B cell (primary cell): ENCODE results near the gene AZIN2. TPM values are rescaled to one million over a fixed set of nuclear protein-coding genes. Genes with fewer than 3 reads are reported as not detected.

ENCODE experiments used
- ATAC-seq: fragments of 200-7000 bp; cut with Tn5 transposase; one replicate; pipeline ENCODE4 v1.10.0; 2021; ENCODE audit warnings: low read depth, mild to moderate bottlenecking, moderate number of reproducible peaks, moderate library complexity
- CTCF ChIA-PET: fragments of 350-600 bp; sonication (Branson Sonifier 250); formaldehyde crosslinking; loops from one replicate; lab custom pipeline; 2021; ENCODE audit warnings: antibody characterized with exemption, inconsistent platforms; lab: Charles Lee
- POLR2A ChIA-PET: fragments of 350-600 bp; sonication (Branson Sonifier 250); formaldehyde crosslinking; loops from one replicate; lab custom pipeline; 2021; ENCODE audit warnings: antibody characterized with exemption; lab: Charles Lee
- DNase-seq: peaks from one replicate; pipeline ENCODE4 v3.0.0; 2013
- H2AFZ ChIP-seq: 2 replicates; pipeline ENCODE4 v1.6.1; 2012; ENCODE audit warnings: mild to moderate bottlenecking, low read depth, low read length; ENCODE audit not compliant: insufficient read depth, poor library complexity, severe bottlenecking
- H3K27ac ChIP-seq, 2 donors: 1 replicate in 1 of 2; 2 replicates in 1 of 2; pipeline ENCODE4 v1.5.1; 2012 to 2013; ENCODE audit warnings: low read length in 2 of 2, mild to moderate bottlenecking in 2 of 2, moderate library complexity in 1 of 2
- H3K27me3 ChIP-seq, 4 experiments: fragments of 200-600 bp in 1 of 4; sonication (generic) in 1 of 4; replicated peaks in 1 of 4; 1 replicate in 2 of 4; 2 replicates in 2 of 4; pipeline versions ENCODE4 v1.6.1 to v1.7.0; 2013 to 2016; ENCODE audit warnings: low read length in 3 of 4, mild to moderate bottlenecking in 2 of 4, mixed read lengths in 1 of 4, moderate library complexity in 1 of 4; ENCODE audit not compliant: insufficient read depth in 4 of 4, control insufficient read depth in 3 of 4; ENCODE audit errors: control extremely low read depth in 1 of 4
- H3K36me3 ChIP-seq, 2 experiments: replicated peaks in 1 of 2; 1 replicate in 1 of 2; 2 replicates in 1 of 2; pipeline versions ENCODE4 v1.6.1 to v1.7.1; 2013; ENCODE audit warnings: low read length in 1 of 2; ENCODE audit not compliant: insufficient read depth in 2 of 2, control insufficient read depth in 1 of 2; ENCODE audit errors: control extremely low read depth in 1 of 2, extremely low read depth in 1 of 2
- H3K4me1 ChIP-seq, 2 donors: fragments of 200-600 bp in 1 of 2; sonication (generic) in 1 of 2; 1 replicate in 1 of 2; 2 replicates in 1 of 2; pipeline versions ENCODE4 v1.5.1 to v1.6.1; 2013 to 2017; ENCODE audit warnings: low read length in 2 of 2; ENCODE audit not compliant: control insufficient read depth in 2 of 2, insufficient read depth in 2 of 2
- H3K4me2 ChIP-seq: replicated peaks from 2 replicates; pipeline ENCODE3; 2012; ENCODE audit warnings: mild to moderate bottlenecking, low read depth, low read length; ENCODE audit not compliant: poor library complexity, severe bottlenecking
- H3K4me3 ChIP-seq, 5 experiments: fragments of 200-600 bp in 1 of 5; sonication (generic) in 1 of 5; 1 replicate in 3 of 5; 2 replicates in 2 of 5; pipeline versions ENCODE4 v1.5.1 to v1.7.0; 2011 to 2016; ENCODE audit warnings: low read length in 4 of 5, mild to moderate bottlenecking in 4 of 5, low read depth in 2 of 5, control low read depth in 1 of 5, moderate library complexity in 1 of 5; ENCODE audit not compliant: insufficient read depth in 1 of 5; ENCODE audit errors: control extremely low read depth in 1 of 5, extremely low read depth in 1 of 5
- H3K79me2 ChIP-seq: fragments of 200-600 bp; sonication (generic); one replicate; pipeline ENCODE4 v1.6.0; 2016; ENCODE audit warnings: low read length; ENCODE audit not compliant: control insufficient read depth, insufficient read depth
- H3K9ac ChIP-seq: fragments of 200-600 bp; sonication (generic); 2 replicates; pipeline ENCODE4 v1.6.1; 2017; ENCODE audit warnings: mild to moderate bottlenecking, low read length, moderate library complexity
- H3K9me3 ChIP-seq, 3 donors: one replicate each; pipeline versions ENCODE4 v1.6.1 to v1.7.1; 2013; ENCODE audit warnings: low read length in 2 of 3; ENCODE audit not compliant: control insufficient read depth in 2 of 3, insufficient read depth in 1 of 3; ENCODE audit errors: control extremely low read depth in 1 of 3
- H4K20me1 ChIP-seq: 2 replicates; pipeline ENCODE4 v1.6.0; 2012; ENCODE audit warnings: mild to moderate bottlenecking, low read length; ENCODE audit not compliant: insufficient read depth, control insufficient read depth, poor library complexity, severe bottlenecking
- H3K27ac Mint-ChIP-seq: one replicate; pipeline ENCODE4 v1.8.0; 2021; ENCODE audit warnings: mixed read lengths
- H3K27me3 Mint-ChIP-seq: one replicate; pipeline ENCODE4 v1.8.0; 2021; ENCODE audit warnings: mixed read lengths
- H3K4me1 Mint-ChIP-seq: one replicate; pipeline ENCODE4 v1.8.0; 2021; ENCODE audit warnings: mixed read lengths
- H3K4me3 Mint-ChIP-seq: one replicate; pipeline ENCODE4 v1.8.0; 2021; ENCODE audit warnings: mixed read lengths
- H3K9me3 Mint-ChIP-seq: one replicate; pipeline ENCODE4 v1.8.0; 2022; ENCODE audit warnings: mixed read lengths; ENCODE audit not compliant: insufficient read depth
- EZH2 ChIP-seq: IDR thresholded peaks from 2 replicates; pipeline ENCODE4 v1.6.1; 2012; ENCODE audit warnings: borderline replicate concordance, low read depth, mild to moderate bottlenecking, moderate library complexity, low read length; ENCODE audit not compliant: insufficient read depth, poor library complexity, severe bottlenecking
- WGBS: methylation state at CpG from one replicate; pipeline ENCODE4 v1.1.5; 2013; ENCODE audit warnings: missing lambda C conversion rate; ENCODE audit not compliant: insufficient coverage; 5-methylcytosine and 5-hydroxymethylcytosine counted together
- intact Hi-C: fragments of 100-400 bp; cut with micrococcal nuclease; formaldehyde crosslinking; loops from one replicate; pipeline ENCODE4 v1.10.0; 2022
- polyA plus RNA-seq: library from polyadenylated mRNA; depleted of rRNA; stranded (reverse); fragments of >200 nt; gene quantifications from 2 replicates; pipeline ENCODE4 v1.2.3, GENCODE V29; 2012
- total RNA-seq, 2 donors: library from RNA; stranded (reverse); fragments of 120-200 nt in 1 of 2; gene quantifications; 1 replicate in 1 of 2; 2 replicates in 1 of 2; pipeline versions ENCODE4 v1.2.3 to v1.2.4, GENCODE V29; 2013 to 2022
- TF ChIP-seq, protein P1 (sequence below): fragments of 200-600 bp; IDR thresholded peaks from one replicate; pipeline ENCODE4 v1.8.0; 2022; ENCODE audit warnings: antibody characterized with exemption, mild to moderate bottlenecking

AZIN2 gene
- total and polyA plus RNA-seq, 2 donors (not counting 1 experiment from before 2014, with no cell fraction given), result 0.33 to 5.9 TPM

DNA sequence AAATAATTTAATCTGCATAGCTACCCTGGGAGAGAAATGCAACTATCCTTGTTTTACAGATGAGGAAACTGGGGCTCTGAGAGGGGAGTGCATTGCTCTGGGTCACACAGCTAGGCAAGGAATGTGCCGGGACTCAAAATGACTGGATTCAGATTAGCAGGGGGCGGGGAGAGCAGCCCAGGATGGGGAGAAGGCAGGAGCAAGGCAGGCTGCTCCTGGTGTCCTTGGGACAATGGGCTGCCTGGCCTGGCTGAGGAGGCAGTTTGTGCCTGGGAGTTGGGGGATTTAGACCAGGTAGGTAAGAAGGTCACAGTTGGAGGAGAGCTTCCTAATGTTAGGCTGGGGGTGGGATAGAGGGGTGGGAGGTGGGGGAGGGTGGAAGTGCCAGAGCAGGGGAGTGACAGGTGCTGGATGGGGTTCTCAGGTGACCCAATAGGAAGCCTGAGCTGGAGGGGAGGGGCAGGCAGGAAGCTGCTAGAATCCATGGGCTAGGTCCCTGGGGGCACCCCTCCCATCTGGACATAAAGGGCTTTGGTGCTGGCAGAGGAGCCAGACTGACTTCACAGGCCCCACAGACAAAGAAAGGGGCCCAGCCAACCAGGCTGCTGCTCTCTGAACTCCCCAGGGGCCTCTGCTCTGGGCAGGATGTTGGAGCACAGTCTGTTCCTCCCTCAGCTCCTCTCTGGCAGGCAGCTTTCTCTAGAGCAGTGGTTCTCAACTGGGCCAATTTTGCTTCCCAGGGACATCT is 71.9 kb downstream of the AZIN2 start:
- Mint-ChIP-seq H3K27me3 (no peaks in the 10 kb centered on the region), H3K27ac (no peak overlapping the region), H3K4me1 (peaks cover 7% of the 10 kb centered on the region), H3K9me3 (no peaks in the 10 kb centered on the region), H3K4me3 (no peak overlapping the region)
- Histone ChIP-seq H3K79me2 (no peaks in the 10 kb centered on the region), H3K4me3 (no peak overlapping the region), H3K27me3 (no peaks in the 10 kb centered on the region), H3K9ac (no peak overlapping the region), H3K36me3 (peaks cover 2 to 5% of the 10 kb centered on the region in 2 experiments), H2AFZ (no peak overlapping the region), H3K4me2 (no peak overlapping the region), H3K27ac (no peak overlapping the region), H3K9me3 (no peaks in the 10 kb centered on the region), H4K20me1 (no peaks in the 10 kb centered on the region), H3K4me1 (peaks cover 0 to 12% of the 10 kb centered on the region in 2 donors)
- ChIA-PET CTCF (no interaction called here), POLR2A (no interaction called here)
- ATAC-seq (no peak), DNase-seq (no peak)
- TF ChIP-seq, protein P1, sequence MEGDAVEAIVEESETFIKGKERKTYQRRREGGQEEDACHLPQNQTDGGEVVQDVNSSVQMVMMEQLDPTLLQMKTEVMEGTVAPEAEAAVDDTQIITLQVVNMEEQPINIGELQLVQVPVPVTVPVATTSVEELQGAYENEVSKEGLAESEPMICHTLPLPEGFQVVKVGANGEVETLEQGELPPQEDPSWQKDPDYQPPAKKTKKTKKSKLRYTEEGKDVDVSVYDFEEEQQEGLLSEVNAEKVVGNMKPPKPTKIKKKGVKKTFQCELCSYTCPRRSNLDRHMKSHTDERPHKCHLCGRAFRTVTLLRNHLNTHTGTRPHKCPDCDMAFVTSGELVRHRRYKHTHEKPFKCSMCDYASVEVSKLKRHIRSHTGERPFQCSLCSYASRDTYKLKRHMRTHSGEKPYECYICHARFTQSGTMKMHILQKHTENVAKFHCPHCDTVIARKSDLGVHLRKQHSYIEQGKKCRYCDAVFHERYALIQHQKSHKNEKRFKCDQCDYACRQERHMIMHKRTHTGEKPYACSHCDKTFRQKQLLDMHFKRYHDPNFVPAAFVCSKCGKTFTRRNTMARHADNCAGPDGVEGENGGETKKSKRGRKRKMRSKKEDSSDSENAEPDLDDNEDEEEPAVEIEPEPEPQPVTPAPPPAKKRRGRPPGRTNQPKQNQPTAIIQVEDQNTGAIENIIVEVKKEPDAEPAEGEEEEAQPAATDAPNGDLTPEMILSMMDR, result no peak
- no peak for TF ChIP-seq EZH2
- intact Hi-C loops, result no loop called here
- 73% methylated on average over 2 of the region's 2 CpGs for WGBS

DNA sequence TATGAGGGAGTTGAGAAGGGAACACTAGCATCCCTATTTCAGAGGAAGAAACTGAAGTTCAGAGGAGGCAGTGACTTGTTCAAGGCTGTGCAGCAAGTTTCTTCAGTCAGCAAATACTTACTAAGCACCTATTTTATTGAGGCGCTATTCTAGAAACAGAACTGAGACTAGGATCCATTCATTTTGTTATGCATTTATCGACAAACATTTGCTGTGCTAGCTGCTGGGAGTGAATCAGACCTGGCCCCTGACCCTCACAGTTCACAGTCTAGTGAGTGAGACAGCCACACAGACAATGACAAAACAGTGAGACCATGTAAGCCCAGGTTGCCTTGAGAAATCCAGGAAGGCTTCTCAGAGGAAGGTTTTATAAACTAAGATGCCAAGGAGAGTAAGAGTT is 72.7 kb downstream of the AZIN2 start:
- Histone ChIP-seq H3K4me3 (no peak overlapping the region), H3K27me3 (no peaks in the 10 kb centered on the region), H3K4me1 (peaks cover 0 to 12% of the 10 kb centered on the region in 2 donors), H4K20me1 (no peaks in the 10 kb centered on the region), H2AFZ (no peak overlapping the region), H3K79me2 (no peaks in the 10 kb centered on the region), H3K9me3 (no peaks in the 10 kb centered on the region), H3K27ac (no peak overlapping the region), H3K4me2 (no peak overlapping the region), H3K36me3 (peaks cover 3 to 12% of the 10 kb centered on the region in 2 experiments), H3K9ac (no peak overlapping the region)
- Mint-ChIP-seq H3K4me3 (no peak overlapping the region), H3K27ac (no peak overlapping the region), H3K27me3 (no peaks in the 10 kb centered on the region), H3K9me3 (no peaks in the 10 kb centered on the region), H3K4me1 (peaks cover 7% of the 10 kb centered on the region)
- ATAC-seq (no peak), DNase-seq (no peak)
- WGBS, result 85% methylated on average over 2 of the region's 2 CpGs
- TF ChIP-seq, protein P1, result no peak
- no peak for TF ChIP-seq EZH2
- intact Hi-C loops, result no loop called here
- CTCF ChIA-PET, result no interaction called here
- POLR2A ChIA-PET, result no interaction called here
